Heart right ventricle (tissue), 16 donors: ENCODE results near the gene MAD1L1. TPM values are rescaled to one million over a fixed set of nuclear protein-coding genes. Genes with fewer than 3 reads are reported as not detected.

Experiments used
- ATAC-seq, 8 donors: fragments of 200-7000 bp; cut with Tn5 transposase; one replicate each; pipeline ENCODE4 v1.9.1; 2020; ENCODE audit warnings: mild to moderate bottlenecking in 8 of 8, moderate library complexity in 8 of 8, moderate number of reproducible peaks in 1 of 8
- DNase-seq, 2 donors: peaks; one replicate each; pipeline ENCODE4 v3.0.0-alpha.2; 2020
- H3K27ac ChIP-seq, 10 donors: fragments of 200-600 bp; sonication (generic) in 2 of 10; one replicate each; pipeline versions ENCODE4 v1.5.0 to v1.8.0; 2020 to 2022; ENCODE audit warnings: mild to moderate bottlenecking in 3 of 10
- H3K27me3 ChIP-seq, 7 donors: fragments of 200-600 bp; one replicate each; pipeline ENCODE4 v1.8.0; 2021 to 2022; ENCODE audit warnings: mild to moderate bottlenecking in 2 of 7
- H3K36me3 ChIP-seq, 9 donors: fragments of 200-600 bp; sonication (generic) in 1 of 9; one replicate each; pipeline versions ENCODE4 v1.5.0 to v1.8.0; 2020 to 2022; ENCODE audit warnings: mild to moderate bottlenecking in 2 of 9
- H3K4me1 ChIP-seq, 9 donors: fragments of 200-600 bp; sonication (generic) in 1 of 9; one replicate each; pipeline versions ENCODE4 v1.5.0 to v1.8.0; 2020 to 2022; ENCODE audit warnings: mild to moderate bottlenecking in 4 of 9
- H3K4me3 ChIP-seq, 10 donors: fragments of 200-600 bp; sonication (generic) in 2 of 10; one replicate each; pipeline versions ENCODE4 v1.5.0 to v1.8.0; 2020 to 2022; ENCODE audit warnings: mild to moderate bottlenecking in 7 of 10, moderate library complexity in 2 of 10
- H3K9me3 ChIP-seq, 11 donors: fragments of 200-600 bp in 10 of 11; sonication (generic) in 2 of 11; one replicate each; pipeline versions ENCODE4 v1.5.0 to v1.8.0; 2013 to 2022; ENCODE audit warnings: mild to moderate bottlenecking in 2 of 11, control low read depth in 1 of 11, moderate library complexity in 1 of 11
- whole genome bisulfite sequencing, 2 donors: extraction: QIAGEN DNeasy Blood & Tissue Kit; methylation state at CpG; one replicate each; pipeline ENCODE4 v1.1.7; 2013; ENCODE audit warnings: inconsistent platforms in 1 of 2; 5-methylcytosine and 5-hydroxymethylcytosine counted together
- intact Hi-C, 10 donors: fragments of 100-400 bp; cut with DNase I; formaldehyde crosslinking; loops; one replicate each; pipeline versions ENCODE4 v1.11.1 to v1.14.2; 2022
- polyA plus RNA-seq, 2 donors: library from polyadenylated mRNA; stranded (reverse); fragments of 200-250 nt; gene quantifications; one replicate each; pipeline ENCODE4 v1.2.3, GENCODE V29; 2013
- total RNA-seq, 10 donors: library from RNA; stranded (reverse); fragmentation: NEBNext Ultra II Directional in 3 of 10; extraction: Animal tissue kit (Norgen Biotek cat#: 25700) in 3 of 10; gene quantifications; one replicate each; pipeline versions ENCODE4 v1.2.1 to v1.2.4, GENCODE V29; 2021 to 2023
- TF ChIP-seq, protein P1 (sequence below), 9 donors: fragments of 200-600 bp; sonication (generic) in 2 of 9; IDR thresholded peaks; one replicate each; pipeline versions ENCODE4 v1.5.0 to v1.8.0; 2021 to 2022; ENCODE audit warnings: antibody characterized with exemption in 9 of 9, mild to moderate bottlenecking in 5 of 9, moderate library complexity in 1 of 9
- donor health status: Arrhythmogenic right ventricular cardiomyopathy.
- donor health status: ischemic (EF 13 %, LVEDD 7.1; RV severe dilation, severe dysfunction).
- donor health status: healthy with polysubstance abuse.
- donor health status: DM: no; HTN: yes; CAD: no.
- donor health status: DM: no; HTN: no; CAD: no.
- donor health status: ischemic (EF 25% LVEDD 6.9; RV normal size, moderate dysfunction).
- donor health status: ischemic (EF 25% LVEDD 5.7; RV mildly dilated, moderate dysfunction).
- donor health status: healthy.
- donor health status: DM: yes; HTN: yes; CAD: no.
- donor health status: Ischemic cardiomyopathy.
- donor health status: ischemic (EF 35%, LVEDD 5.7; RV mildly dilated, moderate dysfunction).
- donor health status: nonischemic (EF 11% LVEDD 7.7; RV severe dilation, severe dysfunction).
- donor health status: DM: yes; HTN: yes; CAD: no.
- donor health status: PGD.
- donor health status: ischemic (EF 29% LVEDD 5.4; RV normal size, mild dysfunction).
- donor health status: nonischemic (EF 23%, LVEDD 6.1; RV moderate dilation, normal function).

The MAD1L1 gene
- total and polyA plus RNA-seq, 12 donors = 13.8 to 46.8 (median 20.2) TPM

DNA sequence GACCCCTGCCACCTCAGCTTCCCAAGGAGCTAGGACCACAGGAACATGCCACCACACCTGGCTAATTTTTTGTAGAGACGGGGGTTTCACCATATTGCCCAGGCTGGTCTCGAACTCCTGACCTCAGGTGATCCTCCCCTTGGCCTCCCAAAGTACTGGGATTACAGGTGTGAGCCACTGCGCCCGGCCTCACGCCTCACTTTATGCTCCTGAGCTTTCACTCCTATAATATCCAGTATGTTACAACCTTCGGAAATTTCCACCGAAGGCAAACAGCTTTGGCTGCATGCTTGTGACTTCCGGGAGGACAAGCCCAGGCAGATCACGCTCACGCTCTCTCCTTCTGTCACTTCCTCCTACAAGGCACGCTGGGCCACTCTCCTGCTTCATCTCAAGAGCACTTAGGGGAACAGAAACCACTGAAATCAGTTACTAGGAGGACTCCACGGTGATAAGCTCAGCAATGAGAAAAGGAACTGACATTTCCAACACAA lies 4.4 kb upstream of the MAD1L1 start:
- ATAC-seq (no peak), DNase-seq (peak in 1 of 2 donors; percentile 34)
- H3K4me3 ChIP-seq = no peak overlapping the region
- intact Hi-C loops = no loop called here
- WGBS, 2 donors = 86 to 88% methylated on average over 12 of the region's 12 CpGs
- H3K27ac ChIP-seq = peak overlapping the region in 6 of 10 donors; percentile 19 to 86 (median 36)
- H3K36me3 ChIP-seq = peaks cover 0 to 63% (median 7%) of the 10 kb centered on the region in 9 donors
- H3K27me3 ChIP-seq = no peaks in the 10 kb centered on the region
- H3K4me1 ChIP-seq = peaks cover 3 to 41% (median 21%) of the 10 kb centered on the region in 9 donors
- H3K9me3 ChIP-seq = no peaks in the 10 kb centered on the region
- TF ChIP-seq, protein P1, sequence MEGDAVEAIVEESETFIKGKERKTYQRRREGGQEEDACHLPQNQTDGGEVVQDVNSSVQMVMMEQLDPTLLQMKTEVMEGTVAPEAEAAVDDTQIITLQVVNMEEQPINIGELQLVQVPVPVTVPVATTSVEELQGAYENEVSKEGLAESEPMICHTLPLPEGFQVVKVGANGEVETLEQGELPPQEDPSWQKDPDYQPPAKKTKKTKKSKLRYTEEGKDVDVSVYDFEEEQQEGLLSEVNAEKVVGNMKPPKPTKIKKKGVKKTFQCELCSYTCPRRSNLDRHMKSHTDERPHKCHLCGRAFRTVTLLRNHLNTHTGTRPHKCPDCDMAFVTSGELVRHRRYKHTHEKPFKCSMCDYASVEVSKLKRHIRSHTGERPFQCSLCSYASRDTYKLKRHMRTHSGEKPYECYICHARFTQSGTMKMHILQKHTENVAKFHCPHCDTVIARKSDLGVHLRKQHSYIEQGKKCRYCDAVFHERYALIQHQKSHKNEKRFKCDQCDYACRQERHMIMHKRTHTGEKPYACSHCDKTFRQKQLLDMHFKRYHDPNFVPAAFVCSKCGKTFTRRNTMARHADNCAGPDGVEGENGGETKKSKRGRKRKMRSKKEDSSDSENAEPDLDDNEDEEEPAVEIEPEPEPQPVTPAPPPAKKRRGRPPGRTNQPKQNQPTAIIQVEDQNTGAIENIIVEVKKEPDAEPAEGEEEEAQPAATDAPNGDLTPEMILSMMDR (IDR thresholded peaks at IDR 0.05) = no peak

DNA sequence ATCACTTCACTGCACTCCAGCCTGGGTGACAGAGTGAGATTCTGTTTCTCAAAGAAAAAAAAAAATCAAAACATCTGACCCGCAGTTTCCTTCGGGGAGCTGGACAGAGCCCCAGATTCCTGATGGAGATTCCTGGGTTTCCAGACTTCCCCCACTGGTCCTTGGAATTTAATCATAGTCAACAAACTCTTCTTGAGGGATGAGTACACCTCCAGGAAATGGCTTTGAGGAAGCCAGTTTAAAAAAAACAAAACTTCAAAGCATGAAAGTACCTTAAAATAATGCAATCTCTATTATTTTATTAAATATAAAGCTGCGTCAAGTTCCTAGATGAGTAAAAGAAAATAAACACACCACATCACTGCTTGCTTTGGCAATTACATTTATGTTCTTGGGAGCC lies 1.2 kb upstream of the MAD1L1 start:
- ATAC-seq (no peak), DNase-seq (no peak)
- H3K36me3 ChIP-seq = peaks cover 0 to 67% (median 7%) of the 10 kb centered on the region in 9 donors
- H3K27me3 ChIP-seq = no peaks in the 10 kb centered on the region
- no peaks in the 10 kb centered on the region for H3K9me3 ChIP-seq
- intact Hi-C loops = loop anchor here in 1 of 10 donors (5.0 kb wide), 1 partner anchor 118 kb away; the partner anchor contains the start of gene EIF3B
- peaks cover 8 to 46% (median 27%) of the 10 kb centered on the region in 9 donors for H3K4me1 ChIP-seq
- no peak overlapping the region for H3K27ac ChIP-seq
- H3K4me3 ChIP-seq = no peak overlapping the region
- TF ChIP-seq, protein P1 (IDR thresholded peaks at IDR 0.05) = no peak
- 66 to 68% methylated on average over 3 of the region's 3 CpGs for WGBS, 2 donors

DNA sequence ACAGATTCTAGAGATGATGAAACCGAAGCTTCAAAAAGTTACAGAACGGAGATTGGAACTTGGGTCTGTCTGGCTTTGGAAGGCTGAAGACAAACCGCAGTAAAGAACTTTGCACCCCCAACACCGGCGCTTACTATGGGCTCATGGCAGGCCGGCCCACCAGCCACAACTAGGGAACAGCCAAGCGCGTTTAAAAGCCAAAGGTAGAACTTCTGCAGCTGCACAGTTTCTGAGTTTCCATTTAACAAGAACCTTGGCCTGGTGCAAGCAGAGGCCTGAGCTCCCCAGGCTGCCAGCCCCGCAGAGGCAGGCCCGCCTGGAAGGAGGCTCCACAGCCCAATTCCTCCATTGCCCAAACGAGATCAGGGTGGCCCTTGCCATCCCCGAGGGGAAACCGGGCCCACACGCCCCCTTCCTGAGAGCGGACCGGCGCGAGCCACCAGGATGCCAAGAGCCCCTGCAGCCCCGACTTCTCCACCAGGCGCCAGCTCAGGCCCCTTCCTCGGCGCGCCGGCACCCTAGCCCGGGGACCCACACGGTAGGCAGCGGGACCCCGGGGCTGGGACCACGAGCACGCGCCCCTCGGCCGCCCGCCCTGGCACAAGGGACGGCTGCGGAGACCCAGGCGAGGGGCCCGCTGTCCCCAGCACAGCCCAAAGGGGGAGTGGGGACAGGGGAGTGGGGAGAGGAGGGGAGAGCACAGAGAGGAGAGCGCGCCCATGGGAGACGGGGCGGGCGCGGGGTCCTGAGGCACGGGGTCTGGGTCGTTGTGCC lies 566 bp downstream of the MAD1L1 start:
- DNase-seq (no peak), ATAC-seq (peak in 7 of 8 donors; percentile 2 to 69 (median 19))
- H3K27me3 ChIP-seq = no peaks in the 10 kb centered on the region
- no peaks in the 10 kb centered on the region for H3K9me3 ChIP-seq
- WGBS, 2 donors = 2% methylated on average over 46 of the region's 46 CpGs
- H3K4me3 ChIP-seq = peak overlapping the region; percentile 75 to 100 (median 93)
- peaks cover 0 to 65% (median 5%) of the 10 kb centered on the region in 9 donors for H3K36me3 ChIP-seq
- peak overlapping the region in 9 of 10 donors; percentile 30 to 88 (median 81) for H3K27ac ChIP-seq
- intact Hi-C loops = loop anchor here in 1 of 10 donors (5.0 kb wide), 1 partner anchor 120 kb away; the partner anchor contains the start of gene EIF3B
- TF ChIP-seq, protein P1 (IDR thresholded peaks at IDR 0.05) = no peak
- H3K4me1 ChIP-seq = peaks cover 8 to 36% (median 27%) of the 10 kb centered on the region in 9 donors

DNA sequence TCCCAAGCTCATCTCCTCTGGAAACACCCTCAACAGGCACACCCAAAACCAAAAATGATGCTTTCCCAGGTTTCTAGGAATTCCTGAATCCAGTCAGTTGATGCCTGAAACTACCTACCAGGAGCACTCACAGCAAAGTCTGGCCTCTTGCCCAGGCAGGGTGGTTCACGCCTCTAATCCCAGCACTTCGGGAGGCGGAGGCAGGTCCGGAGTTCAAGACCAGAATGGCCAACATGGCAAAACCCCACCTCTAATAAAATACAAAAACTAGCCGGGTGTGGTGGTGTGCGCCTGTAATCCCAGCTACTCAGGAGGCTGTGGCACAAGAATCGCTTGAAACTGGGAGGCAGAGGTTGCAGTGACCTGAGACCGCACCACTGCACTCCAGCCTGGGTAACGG lies 1.9 kb downstream of the MAD1L1 start:
- TF ChIP-seq, protein P1 (IDR thresholded peaks at IDR 0.05) = no peak
- H3K36me3 ChIP-seq = peaks cover 0 to 66% (median 0%) of the 10 kb centered on the region in 9 donors
- H3K4me3 ChIP-seq = peak overlapping the region in 2 of 10 donors; percentile 89 to 100
- H3K4me1 ChIP-seq = peaks cover 8 to 33% (median 27%) of the 10 kb centered on the region in 9 donors
- ATAC-seq (no peak), DNase-seq (no peak)
- 91 to 94% methylated on average over 9 of the region's 9 CpGs for WGBS, 2 donors
- intact Hi-C loops = loop anchor here in 1 of 10 donors (5.0 kb wide), 1 partner anchor 121 kb away; the partner anchor contains the start of gene EIF3B
- no peaks in the 10 kb centered on the region for H3K9me3 ChIP-seq
- no peaks in the 10 kb centered on the region for H3K27me3 ChIP-seq
- H3K27ac ChIP-seq = no peak overlapping the region
